Ramos (cell line): Measurements from ENCODE around the gene F3.

Experiments
- in situ Hi-C: fragments of 300-500 bp; cut with MboI; formaldehyde crosslinking; loops from one replicate; pipeline ENCODE4 v1.14.3; 2022; ENCODE audit warnings: low sequenced_read_pairs; ENCODE audit not compliant: unreplicated experiment

F3 gene

DNA sequence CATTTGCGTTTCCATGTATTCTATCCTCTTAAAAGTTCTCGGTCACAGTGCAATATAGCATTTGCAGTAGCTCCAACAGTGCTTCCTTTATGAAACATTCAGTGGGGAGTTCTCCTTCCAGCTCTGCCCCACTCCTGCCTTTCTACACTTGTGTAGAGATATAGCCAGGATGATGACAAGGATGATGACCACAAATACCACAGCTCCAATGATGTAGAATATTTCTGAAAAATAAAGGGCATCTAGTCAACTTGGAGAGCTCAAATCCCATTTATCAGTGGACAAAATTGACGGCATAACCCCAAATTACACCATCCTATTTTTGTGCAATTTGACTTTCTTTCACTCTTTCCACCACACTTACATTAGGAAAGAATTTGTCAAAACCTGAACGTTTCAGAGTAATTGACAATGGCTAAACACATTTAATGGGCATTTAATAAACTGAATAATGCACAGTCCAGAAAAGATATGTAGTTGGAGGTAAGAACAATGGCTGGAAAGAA is 11.1 kb downstream of the F3 start:
- in situ Hi-C loops, result no loop called here

GRCh38 chr1:94529416-94529815 is 12.1 kb downstream of the F3 start:
- in situ Hi-C loops, result no loop called here

- in situ Hi-C loops, result no loop called here
Measured at GRCh38 chr1:94528826-94529225, 12.7 kb downstream of the F3 start.

GRCh38 chr1:94528299-94528698 is 13.3 kb downstream of the F3 start:
- in situ Hi-C loops, result no loop called here

DNA sequence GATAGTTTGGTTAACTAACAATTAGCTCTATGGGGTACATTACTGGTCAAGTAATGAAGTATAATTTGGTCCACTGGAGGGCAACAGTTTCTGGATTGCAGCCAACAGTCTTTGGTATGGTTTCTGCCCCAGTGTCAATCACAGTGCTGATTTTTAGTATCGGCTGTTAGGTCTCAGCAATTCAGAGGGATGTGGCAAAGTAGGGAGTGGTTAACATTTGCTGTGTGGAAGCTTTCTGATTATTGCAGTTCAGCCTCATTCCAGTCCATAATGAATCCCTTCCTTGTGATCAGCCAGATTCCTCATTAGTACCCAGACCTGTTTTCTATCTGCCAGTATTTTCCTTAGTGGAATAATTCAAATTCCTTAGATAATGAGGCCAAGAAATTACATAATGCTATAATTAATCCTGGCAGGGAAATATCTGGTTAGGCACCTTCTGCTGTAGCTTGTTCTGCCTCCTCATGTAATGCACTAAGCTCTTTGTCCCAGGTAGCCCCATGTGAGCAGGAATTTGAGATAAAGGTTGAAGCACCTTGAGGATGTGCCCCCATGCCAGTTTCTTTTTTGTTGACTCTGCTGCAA is 14.0 kb downstream of the F3 start:
- in situ Hi-C loops, result no loop called here

DNA sequence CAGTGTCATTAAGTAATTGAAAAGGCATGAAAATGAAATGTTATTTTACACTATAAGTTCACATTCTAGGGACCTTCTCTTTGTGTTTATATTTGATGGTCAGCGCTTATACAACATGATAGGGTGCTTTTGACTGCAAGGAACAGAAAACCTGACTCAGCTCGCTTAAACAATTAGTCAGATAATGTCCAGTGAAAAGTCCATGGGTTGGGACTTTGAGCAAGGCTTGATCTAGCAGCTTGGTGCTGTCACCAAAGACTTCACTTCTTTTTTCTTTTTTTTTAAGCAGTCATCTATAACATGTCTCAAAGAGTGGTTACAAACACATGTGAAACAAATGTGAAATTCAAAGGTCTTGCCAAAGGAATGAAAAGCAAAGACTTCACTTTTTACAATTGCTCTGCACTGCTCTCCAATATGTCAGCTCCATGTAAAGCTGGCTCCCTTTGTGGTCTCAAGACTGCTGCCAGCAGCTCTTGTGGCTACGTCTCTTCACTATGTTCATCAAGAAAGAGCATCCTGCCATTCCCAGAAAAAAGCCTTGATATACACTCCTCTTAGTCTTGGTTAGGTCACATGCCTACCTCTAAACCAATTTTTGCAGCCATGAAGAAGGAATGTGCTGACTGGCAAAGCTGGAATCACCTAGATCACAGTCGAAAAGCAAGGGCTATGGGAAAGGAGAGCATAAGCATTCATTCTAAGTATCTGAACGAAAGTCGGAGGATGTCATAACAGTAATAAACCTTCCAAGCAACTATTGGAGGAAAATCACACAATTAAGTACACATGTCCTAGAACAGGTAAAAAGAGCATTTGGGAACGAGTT is 15.2 kb downstream of the F3 start:
- in situ Hi-C loops, result no loop called here

- in situ Hi-C loops, result no loop called here
Measured at GRCh38 chr1:94524531-94524930, 17.0 kb downstream of the F3 start.

GRCh38 chr1:94522304-94522703 is 19.3 kb downstream of the F3 start:
- in situ Hi-C loops, result no loop called here

GRCh38 chr1:94519351-94519750 is 22.2 kb downstream of the F3 start:
- in situ Hi-C loops, result no loop called here

DNA sequence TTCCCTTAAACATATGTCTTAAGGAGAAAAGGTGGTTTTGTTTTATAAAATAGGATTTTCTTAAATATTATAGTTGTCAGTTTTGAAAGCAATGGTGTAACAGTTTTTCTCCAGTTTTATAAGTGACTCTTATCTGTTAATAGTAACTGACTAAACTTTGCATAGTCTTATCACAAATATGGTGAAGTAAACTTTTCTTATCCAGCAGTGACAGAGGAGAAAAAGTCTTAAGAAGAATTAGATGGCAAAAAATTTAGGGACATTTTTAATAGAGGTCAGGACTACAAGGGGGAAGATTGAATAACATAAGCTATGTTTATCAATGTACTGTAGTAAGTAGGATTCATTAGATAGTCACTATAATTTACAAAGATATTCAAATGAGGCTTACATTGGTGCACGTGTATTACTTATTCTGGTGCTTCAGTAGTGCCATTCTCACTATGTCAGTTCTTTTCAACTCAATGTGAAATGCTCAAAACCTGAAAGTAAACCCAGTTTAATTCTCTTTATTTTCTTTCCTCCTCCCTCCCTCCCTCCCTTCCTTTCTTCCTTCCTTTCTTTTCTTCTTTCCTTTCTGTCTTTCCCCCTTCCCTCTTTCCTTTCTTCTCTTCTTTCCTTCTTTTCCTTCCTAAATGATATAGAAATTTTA is 26.1 kb downstream of the F3 start:
- in situ Hi-C loops, result no loop called here

- in situ Hi-C loops, result no loop called here
Measured at GRCh38 chr1:94514095-94514727, 27.3 kb downstream of the F3 start.

DNA sequence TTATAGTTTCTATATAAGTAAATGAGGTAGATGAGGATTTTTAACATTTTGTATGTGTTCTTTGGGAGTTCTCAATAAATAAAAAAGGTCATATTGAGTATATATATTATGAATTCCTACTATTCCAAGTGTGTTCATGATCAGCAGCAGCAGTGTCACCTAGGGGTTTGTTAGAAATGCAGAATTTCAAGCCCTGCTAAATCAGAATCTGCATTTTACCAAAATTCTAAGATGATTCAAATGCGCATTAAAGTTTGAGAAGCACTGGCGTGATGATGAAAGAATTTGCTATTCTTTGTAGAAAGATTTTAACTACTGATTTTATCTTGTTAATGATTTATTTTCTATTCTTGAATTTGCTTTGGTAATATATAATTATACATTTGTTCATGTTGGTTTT is 28.7 kb downstream of the F3 start:
- in situ Hi-C loops, result no loop called here

DNA sequence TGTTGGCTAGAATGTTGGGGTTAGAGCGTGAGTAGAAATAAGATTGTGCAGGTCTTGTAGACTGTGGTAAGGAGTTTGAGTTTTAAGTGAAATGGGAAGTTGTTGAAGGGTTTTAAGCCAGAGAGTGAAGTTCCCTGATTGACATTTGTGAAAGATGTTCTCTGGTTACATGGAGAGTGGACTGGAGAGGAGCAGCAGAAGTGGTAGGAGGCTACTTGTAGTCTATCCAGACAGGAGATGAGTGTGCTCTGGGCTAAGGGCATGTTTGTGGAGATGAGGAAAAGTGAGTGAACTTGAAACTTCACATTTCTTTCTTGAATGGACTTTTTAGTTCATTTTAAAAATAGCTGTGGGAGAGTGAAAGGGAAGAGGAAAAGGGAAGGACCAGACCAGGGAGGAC is 37.0 kb downstream of the F3 start:
- in situ Hi-C loops, result no loop called here

- in situ Hi-C loops, result no loop called here
Measured at GRCh38 chr1:94503153-94503552, 38.4 kb downstream of the F3 start.

- in situ Hi-C loops, result no loop called here
Measured at GRCh38 chr1:94501935-94502334, 39.6 kb downstream of the F3 start.

DNA sequence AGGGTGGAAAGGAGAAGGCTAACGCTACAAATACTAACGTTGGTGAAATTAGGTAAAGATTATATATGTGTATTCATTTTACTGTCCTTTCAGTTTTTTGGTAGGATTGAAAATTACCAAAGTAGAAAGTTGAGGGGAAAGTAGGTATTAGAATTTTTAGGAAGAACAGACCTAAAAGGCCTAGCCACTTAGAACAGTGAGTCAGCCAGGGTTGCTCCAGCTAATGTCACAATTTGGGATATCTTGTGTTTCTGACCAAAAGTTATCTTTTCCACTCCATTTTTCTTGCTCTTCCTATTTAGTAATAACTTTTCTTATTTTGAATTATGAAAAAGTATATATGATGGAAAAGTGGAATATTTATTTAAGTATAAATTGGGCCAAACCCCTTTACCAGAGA is 40.1 kb downstream of the F3 start:
- in situ Hi-C loops, result no loop called here

- in situ Hi-C loops, result loop anchor here (25.0 kb wide), 1 partner anchor 316 kb away; the partner anchor contains the start of gene SLC44A3
Measured at GRCh38 chr1:94496076-94496755, 45.3 kb downstream of the F3 start.

DNA sequence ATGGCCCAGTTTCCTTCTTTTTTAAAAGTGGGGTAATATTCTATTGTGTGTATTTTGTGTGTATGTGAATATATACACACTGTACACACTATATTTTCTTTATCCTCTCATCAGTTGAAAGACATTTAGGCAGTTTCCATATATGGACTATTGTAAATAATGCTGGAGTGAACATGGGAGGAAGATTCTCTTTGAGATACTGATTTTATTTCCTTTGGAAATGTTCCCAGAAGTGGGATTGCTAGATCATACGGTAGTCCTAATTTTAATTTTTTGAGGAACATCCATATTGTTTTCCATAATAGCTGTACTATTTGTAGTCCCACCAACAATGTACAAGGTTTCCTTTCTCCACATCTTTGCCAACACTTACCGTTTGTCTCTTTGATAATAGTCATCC is 51.0 kb downstream of the F3 start:
- in situ Hi-C loops, result loop anchor here (25.0 kb wide), 1 partner anchor 322 kb away; the partner anchor contains the start of gene SLC44A3

GRCh38 chr1:94486990-94487389 is 54.6 kb downstream of the F3 start:
- in situ Hi-C loops, result loop anchor here (25.0 kb wide), 1 partner anchor 325 kb away; the partner anchor contains the start of gene SLC44A3

GRCh38 chr1:94481473-94481933 is 60.1 kb downstream of the F3 start:
- in situ Hi-C loops, result loop anchor here (25.0 kb wide), 1 partner anchor 331 kb away; the partner anchor contains the start of gene SLC44A3
